ENCODE results near the gene PPT2.

DNA sequence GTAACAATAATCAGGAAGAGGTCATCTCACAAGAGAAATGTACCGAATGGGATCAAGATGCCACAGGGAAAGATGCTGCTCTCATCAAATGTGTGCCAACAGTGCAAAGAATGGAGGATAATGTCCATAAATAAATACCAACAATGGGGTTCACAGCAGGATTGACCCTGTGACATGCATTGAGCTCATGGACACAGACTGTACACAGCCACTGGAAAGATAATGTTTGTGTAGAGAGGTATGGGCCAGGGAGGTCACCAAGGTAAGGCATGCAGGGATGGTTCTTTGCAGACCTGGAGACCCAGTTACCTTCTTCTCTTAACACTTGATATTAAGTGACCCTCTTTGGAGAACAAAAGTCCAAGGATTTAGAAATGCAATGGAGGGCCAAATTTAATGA is 20.5 kb downstream of the PPT2 start:
- no peak for TF ChIP-seq EP300 (IDR thresholded peaks at IDR 0.05)
- TF ChIP-seq, protein P1, sequence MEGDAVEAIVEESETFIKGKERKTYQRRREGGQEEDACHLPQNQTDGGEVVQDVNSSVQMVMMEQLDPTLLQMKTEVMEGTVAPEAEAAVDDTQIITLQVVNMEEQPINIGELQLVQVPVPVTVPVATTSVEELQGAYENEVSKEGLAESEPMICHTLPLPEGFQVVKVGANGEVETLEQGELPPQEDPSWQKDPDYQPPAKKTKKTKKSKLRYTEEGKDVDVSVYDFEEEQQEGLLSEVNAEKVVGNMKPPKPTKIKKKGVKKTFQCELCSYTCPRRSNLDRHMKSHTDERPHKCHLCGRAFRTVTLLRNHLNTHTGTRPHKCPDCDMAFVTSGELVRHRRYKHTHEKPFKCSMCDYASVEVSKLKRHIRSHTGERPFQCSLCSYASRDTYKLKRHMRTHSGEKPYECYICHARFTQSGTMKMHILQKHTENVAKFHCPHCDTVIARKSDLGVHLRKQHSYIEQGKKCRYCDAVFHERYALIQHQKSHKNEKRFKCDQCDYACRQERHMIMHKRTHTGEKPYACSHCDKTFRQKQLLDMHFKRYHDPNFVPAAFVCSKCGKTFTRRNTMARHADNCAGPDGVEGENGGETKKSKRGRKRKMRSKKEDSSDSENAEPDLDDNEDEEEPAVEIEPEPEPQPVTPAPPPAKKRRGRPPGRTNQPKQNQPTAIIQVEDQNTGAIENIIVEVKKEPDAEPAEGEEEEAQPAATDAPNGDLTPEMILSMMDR (IDR thresholded peaks at IDR 0.05): no peak
- no peak for TF ChIP-seq POLR2A (IDR thresholded peaks at IDR 0.05)

Data from gastroesophageal sphincter (tissue), 3 donors.